Measurements from ENCODE around the gene MRM3.

GRCh38 chr17:807523-808294, 25.6 kb downstream of the MRM3 start:
- no peak for TF ChIP-seq CTCF (conservative IDR thresholded peaks at IDR 0.05)
- TF ChIP-seq ZFX (IDR thresholded peaks at IDR 0.05) = no peak
